GM23338 (cell line): ENCODE measurements around the gene ATG7. TPM values are rescaled to one million over a fixed set of nuclear protein-coding genes. Genes with fewer than 3 reads are reported as not detected.

Experiments used
- ATAC-seq: fragments of 200-7000 bp; cut with Tn5 transposase; 3 replicates; pipeline ENCODE4 v1.9.1; 2020
- DNase-seq: peaks from one replicate; pipeline ENCODE4 v3.0.0-alpha.2; 2015; ENCODE audit warnings: low spot score
- H2AFZ ChIP-seq: fragments of 200-600 bp; sonication (generic); 2 replicates; pipeline ENCODE4 v1.8.0; 2016; ENCODE audit warnings: antibody characterized with exemption, mild to moderate bottlenecking, moderate library complexity
- H3F3A ChIP-seq: fragments of 200-600 bp; sonication (generic); replicated peaks from 2 replicates; pipeline ENCODE4 v1.8.0; 2017; ENCODE audit warnings: antibody characterized with exemption, mixed run types, low read depth
- H3K27ac ChIP-seq: fragments of 200-600 bp; sonication (generic); 2 replicates; pipeline ENCODE4 v1.6.1; 2016; ENCODE audit warnings: low read depth
- H3K27me3 ChIP-seq: fragments of 200-600 bp; sonication (generic); 2 replicates; pipeline ENCODE4 v1.8.0; 2016; ENCODE audit warnings: mild to moderate bottlenecking, mixed run types, moderate library complexity; ENCODE audit not compliant: insufficient read depth
- H3K36me3 ChIP-seq: fragments of 200-600 bp; sonication (generic); 2 replicates; pipeline ENCODE4 v1.8.0; 2016; ENCODE audit warnings: mild to moderate bottlenecking; ENCODE audit not compliant: insufficient read depth
- H3K4me1 ChIP-seq: fragments of 200-600 bp; sonication (generic); 2 replicates; pipeline ENCODE4 v1.8.0; 2016; ENCODE audit warnings: mild to moderate bottlenecking, moderate library complexity; ENCODE audit not compliant: insufficient read depth
- H3K4me2 ChIP-seq: fragments of 200-600 bp; sonication (generic); 2 replicates; pipeline ENCODE4 v1.7.1; 2017; ENCODE audit warnings: mixed run types
- H3K4me3 ChIP-seq: fragments of 200-600 bp; sonication (generic); 2 replicates; pipeline ENCODE4 v1.6.1; 2016; ENCODE audit warnings: mixed run types
- H3K79me2 ChIP-seq: fragments of 200-600 bp; sonication (generic); replicated peaks from 2 replicates; pipeline ENCODE4 v1.8.0; 2017; ENCODE audit warnings: mild to moderate bottlenecking; ENCODE audit not compliant: insufficient read depth
- H3K9me2 ChIP-seq: fragments of 200-600 bp; sonication (generic); 2 replicates; pipeline ENCODE4 v1.8.0; 2017; ENCODE audit not compliant: insufficient read depth
- H4K20me1 ChIP-seq: fragments of 200-600 bp; sonication (generic); replicated peaks from 2 replicates; pipeline ENCODE4 v1.8.0; 2017; ENCODE audit warnings: mild to moderate bottlenecking; ENCODE audit not compliant: insufficient read depth
- H3K27ac Mint-ChIP-seq: 2 replicates; pipeline ENCODE4 v1.8.0; 2020; ENCODE audit warnings: inconsistent platforms, mild to moderate bottlenecking, moderate library complexity, mixed read lengths
- H3K27me3 Mint-ChIP-seq: 3 replicates; pipeline ENCODE4 v1.8.0; 2022; ENCODE audit warnings: low read depth, mild to moderate bottlenecking, moderate library complexity, mixed read lengths, inconsistent platforms; ENCODE audit not compliant: insufficient read depth, poor library complexity
- H3K36me3 Mint-ChIP-seq: 3 replicates; pipeline ENCODE4 v1.8.0; 2021; ENCODE audit warnings: low read depth, mild to moderate bottlenecking, inconsistent platforms, moderate library complexity, mixed read lengths
- H3K4me1 Mint-ChIP-seq: 3 replicates; pipeline ENCODE4 v1.8.0; 2020; ENCODE audit warnings: mild to moderate bottlenecking, inconsistent platforms, mixed read lengths
- H3K4me3 Mint-ChIP-seq: 3 replicates; pipeline ENCODE4 v1.8.0; 2021; ENCODE audit warnings: moderate library complexity, mild to moderate bottlenecking, inconsistent platforms, mixed read lengths
- H3K9me3 Mint-ChIP-seq: 3 replicates; pipeline ENCODE4 v1.8.0; 2020; ENCODE audit warnings: moderate library complexity, mild to moderate bottlenecking, inconsistent platforms, mixed read lengths
- CREB1 ChIP-seq: fragments of 250-450 bp; sonication (Bioruptor Pico); IDR thresholded peaks from 2 replicates; pipeline ENCODE4 v1.5.0; 2020; ENCODE audit warnings: low read depth, mild to moderate bottlenecking, moderate library complexity
- EZH2 ChIP-seq: fragments of 200-600 bp; sonication (generic); IDR thresholded peaks from one replicate; pipeline ENCODE4 v1.8.0; 2017; ENCODE audit warnings: antibody characterized with exemption, mild to moderate bottlenecking, low read depth; ENCODE audit not compliant: unreplicated experiment
- EZH2phosphoT487 ChIP-seq: fragments of 200-600 bp; sonication (generic); IDR thresholded peaks from one replicate; pipeline ENCODE4 v1.8.1; 2018; ENCODE audit warnings: antibody characterized with exemption; ENCODE audit not compliant: unreplicated experiment
- JUNB ChIP-seq: IDR thresholded peaks from one replicate; pipeline ENCODE4 v1.6.1; 2016; ENCODE audit warnings: antibody characterized with exemption; ENCODE audit not compliant: unreplicated experiment
- NANOG ChIP-seq: IDR thresholded peaks from 2 replicates; pipeline ENCODE4 v1.6.1; 2016; ENCODE audit warnings: antibody characterized with exemption, borderline replicate concordance
- POLR2AphosphoS5 ChIP-seq: IDR thresholded peaks from 2 replicates; pipeline ENCODE4 v1.6.1; 2016; ENCODE audit warnings: antibody characterized with exemption, low read depth
- STAT1 ChIP-seq: IDR thresholded peaks from one replicate; pipeline ENCODE4 v1.6.1; 2016; ENCODE audit warnings: antibody characterized with exemption; ENCODE audit not compliant: unreplicated experiment
- ZNF114 ChIP-seq: fragments of 250-450 bp; sonication (Bioruptor Pico); IDR thresholded peaks from 2 replicates; pipeline ENCODE4 v1.5.0; 2020; ENCODE audit warnings: mild to moderate bottlenecking, moderate library complexity
- ZNF331 ChIP-seq: fragments of 250-450 bp; sonication (Bioruptor Pico); IDR thresholded peaks from 2 replicates; pipeline ENCODE4 v1.5.0; 2020; ENCODE audit warnings: low read depth, mild to moderate bottlenecking, moderate library complexity
- ZNF462 ChIP-seq: fragments of 250-450 bp; sonication (Bioruptor Pico); IDR thresholded peaks from 2 replicates; pipeline ENCODE4 v1.5.0; 2020; ENCODE audit warnings: mild to moderate bottlenecking, moderate library complexity
- polyA plus RNA-seq: library from polyadenylated mRNA; unstranded; fragments of >200 nt; fragmentation: Nextera tagmentation; extraction: Ambion mirVana; gene quantifications from 2 replicates; pipeline ENCODE4 v1.2.1, GENCODE V29; 2016
- total RNA-seq: library from RNA; depleted of rRNA; stranded (reverse); fragments of >200 nt; shearing (Covaris generic); gene quantifications from 2 replicates; pipeline ENCODE4 v1.2.3, GENCODE V29; 2014
- TF ChIP-seq, protein P1 (sequence below): IDR thresholded peaks from 2 replicates; pipeline ENCODE4 v1.6.1; 2016; ENCODE audit warnings: antibody characterized with exemption
- TF ChIP-seq, protein P2 (sequence below): IDR thresholded peaks from one replicate; pipeline ENCODE4 v1.6.1; 2018; ENCODE audit warnings: antibody characterized with exemption; ENCODE audit not compliant: unreplicated experiment
- TF ChIP-seq, protein P3 (sequence below), 2 experiments: fragments of 200-600 bp in 1 of 2; sonication (generic) in 1 of 2; conservative IDR thresholded peaks; 2 replicates each; pipeline versions ENCODE4 v1.5.1 to v1.6.1; 2016 to 2017; ENCODE audit warnings: antibody characterized with exemption in 2 of 2, low read depth in 2 of 2, mild to moderate bottlenecking in 2 of 2, moderate library complexity in 1 of 2

Gene ATG7
- total and polyA plus RNA-seq, 2 experiments from 2014 or later: 16.2 to 36.7 TPM

GRCh38 chr3:11434563-11435096, 162.4 kb downstream of the ATG7 start:
- no peaks in the 10 kb centered on the region for H3K27me3 Mint-ChIP-seq
- Histone ChIP-seq H3K4me1 (no peaks in the 10 kb centered on the region), H4K20me1 (no peaks in the 10 kb centered on the region), H3K4me3 (no peak overlapping the region), H3K27ac (no peak overlapping the region), H3K9me2 (no peaks in the 10 kb centered on the region; the same call in 1 of the 2 replicates), H3K79me2 (no peaks in the 10 kb centered on the region), H3K36me3 (no peaks in the 10 kb centered on the region), H3K4me2 (no peak overlapping the region), H2AFZ (no peak overlapping the region), H3K27me3 (no peaks in the 10 kb centered on the region), H3F3A (no peaks in the 10 kb centered on the region)
- peaks cover 3% of the 10 kb centered on the region; the same call in 1 of the 3 replicates for H3K4me1 Mint-ChIP-seq
- no peak for DNase-seq
- H3K27ac Mint-ChIP-seq: no peak overlapping the region
- H3K9me3 Mint-ChIP-seq: no peaks in the 10 kb centered on the region
- H3K4me3 Mint-ChIP-seq: no peak overlapping the region
- no peaks in the 10 kb centered on the region for H3K36me3 Mint-ChIP-seq
- TF ChIP-seq POLR2AphosphoS5: no peak
- TF ChIP-seq JUNB: no peak
- no peak for TF ChIP-seq ZNF114
- no peak for TF ChIP-seq ZNF331 (CRISPR knock-in tag)
- no peak for TF ChIP-seq CREB1 (CRISPR knock-in tag)
- TF ChIP-seq NANOG: no peak
- TF ChIP-seq EZH2phosphoT487: no peak
- no peak for TF ChIP-seq STAT1
- TF ChIP-seq, protein P1, sequence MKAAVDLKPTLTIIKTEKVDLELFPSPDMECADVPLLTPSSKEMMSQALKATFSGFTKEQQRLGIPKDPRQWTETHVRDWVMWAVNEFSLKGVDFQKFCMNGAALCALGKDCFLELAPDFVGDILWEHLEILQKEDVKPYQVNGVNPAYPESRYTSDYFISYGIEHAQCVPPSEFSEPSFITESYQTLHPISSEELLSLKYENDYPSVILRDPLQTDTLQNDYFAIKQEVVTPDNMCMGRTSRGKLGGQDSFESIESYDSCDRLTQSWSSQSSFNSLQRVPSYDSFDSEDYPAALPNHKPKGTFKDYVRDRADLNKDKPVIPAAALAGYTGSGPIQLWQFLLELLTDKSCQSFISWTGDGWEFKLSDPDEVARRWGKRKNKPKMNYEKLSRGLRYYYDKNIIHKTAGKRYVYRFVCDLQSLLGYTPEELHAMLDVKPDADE: no peak
- TF ChIP-seq EZH2: no peak
- no peak for TF ChIP-seq ZNF462
- TF ChIP-seq, protein P2, sequence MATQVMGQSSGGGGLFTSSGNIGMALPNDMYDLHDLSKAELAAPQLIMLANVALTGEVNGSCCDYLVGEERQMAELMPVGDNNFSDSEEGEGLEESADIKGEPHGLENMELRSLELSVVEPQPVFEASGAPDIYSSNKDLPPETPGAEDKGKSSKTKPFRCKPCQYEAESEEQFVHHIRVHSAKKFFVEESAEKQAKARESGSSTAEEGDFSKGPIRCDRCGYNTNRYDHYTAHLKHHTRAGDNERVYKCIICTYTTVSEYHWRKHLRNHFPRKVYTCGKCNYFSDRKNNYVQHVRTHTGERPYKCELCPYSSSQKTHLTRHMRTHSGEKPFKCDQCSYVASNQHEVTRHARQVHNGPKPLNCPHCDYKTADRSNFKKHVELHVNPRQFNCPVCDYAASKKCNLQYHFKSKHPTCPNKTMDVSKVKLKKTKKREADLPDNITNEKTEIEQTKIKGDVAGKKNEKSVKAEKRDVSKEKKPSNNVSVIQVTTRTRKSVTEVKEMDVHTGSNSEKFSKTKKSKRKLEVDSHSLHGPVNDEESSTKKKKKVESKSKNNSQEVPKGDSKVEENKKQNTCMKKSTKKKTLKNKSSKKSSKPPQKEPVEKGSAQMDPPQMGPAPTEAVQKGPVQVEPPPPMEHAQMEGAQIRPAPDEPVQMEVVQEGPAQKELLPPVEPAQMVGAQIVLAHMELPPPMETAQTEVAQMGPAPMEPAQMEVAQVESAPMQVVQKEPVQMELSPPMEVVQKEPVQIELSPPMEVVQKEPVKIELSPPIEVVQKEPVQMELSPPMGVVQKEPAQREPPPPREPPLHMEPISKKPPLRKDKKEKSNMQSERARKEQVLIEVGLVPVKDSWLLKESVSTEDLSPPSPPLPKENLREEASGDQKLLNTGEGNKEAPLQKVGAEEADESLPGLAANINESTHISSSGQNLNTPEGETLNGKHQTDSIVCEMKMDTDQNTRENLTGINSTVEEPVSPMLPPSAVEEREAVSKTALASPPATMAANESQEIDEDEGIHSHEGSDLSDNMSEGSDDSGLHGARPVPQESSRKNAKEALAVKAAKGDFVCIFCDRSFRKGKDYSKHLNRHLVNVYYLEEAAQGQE: no peak
- TF ChIP-seq, protein P3, sequence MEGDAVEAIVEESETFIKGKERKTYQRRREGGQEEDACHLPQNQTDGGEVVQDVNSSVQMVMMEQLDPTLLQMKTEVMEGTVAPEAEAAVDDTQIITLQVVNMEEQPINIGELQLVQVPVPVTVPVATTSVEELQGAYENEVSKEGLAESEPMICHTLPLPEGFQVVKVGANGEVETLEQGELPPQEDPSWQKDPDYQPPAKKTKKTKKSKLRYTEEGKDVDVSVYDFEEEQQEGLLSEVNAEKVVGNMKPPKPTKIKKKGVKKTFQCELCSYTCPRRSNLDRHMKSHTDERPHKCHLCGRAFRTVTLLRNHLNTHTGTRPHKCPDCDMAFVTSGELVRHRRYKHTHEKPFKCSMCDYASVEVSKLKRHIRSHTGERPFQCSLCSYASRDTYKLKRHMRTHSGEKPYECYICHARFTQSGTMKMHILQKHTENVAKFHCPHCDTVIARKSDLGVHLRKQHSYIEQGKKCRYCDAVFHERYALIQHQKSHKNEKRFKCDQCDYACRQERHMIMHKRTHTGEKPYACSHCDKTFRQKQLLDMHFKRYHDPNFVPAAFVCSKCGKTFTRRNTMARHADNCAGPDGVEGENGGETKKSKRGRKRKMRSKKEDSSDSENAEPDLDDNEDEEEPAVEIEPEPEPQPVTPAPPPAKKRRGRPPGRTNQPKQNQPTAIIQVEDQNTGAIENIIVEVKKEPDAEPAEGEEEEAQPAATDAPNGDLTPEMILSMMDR (conservative IDR thresholded peaks at IDR 0.05; ENCODE audit: low read depth in 2 of 2): no peak
- no peak for ATAC-seq
